Lower lobe of right lung (tissue), 2 donors: ENCODE data around the gene NFIA. TPM values are rescaled to one million over a fixed set of nuclear protein-coding genes. Genes with fewer than 3 reads are reported as not detected.
A peak's percentile ranks its signal among the peaks of the same experiment; 100 is the strongest.
"Not testable (repeated sequence)": the region's sequence is repeated elsewhere in the genome, so short reads cannot be mapped to it uniquely, and the experiment has no call there.

Experiments
- ATAC-seq, 2 donors: fragments of 200-7000 bp; cut with Tn5 transposase; one replicate each; pipeline ENCODE4 v1.9.1; 2020 to 2022; ENCODE audit warnings: mild to moderate bottlenecking in 2 of 2, moderate library complexity in 2 of 2
- DNase-seq: peaks from one replicate; pipeline ENCODE4 v3.0.0-alpha.2; 2020
- H3K27ac ChIP-seq: fragments of 200-600 bp; one replicate; pipeline ENCODE4 v1.8.0; 2022
- H3K27me3 ChIP-seq: fragments of 200-600 bp; one replicate; pipeline ENCODE4 v1.8.0; 2022; ENCODE audit warnings: low read depth
- H3K36me3 ChIP-seq: fragments of 200-600 bp; one replicate; pipeline ENCODE4 v1.8.0; 2022; ENCODE audit warnings: mild to moderate bottlenecking
- H3K4me1 ChIP-seq: fragments of 200-600 bp; one replicate; pipeline ENCODE4 v1.8.0; 2022
- H3K4me3 ChIP-seq: fragments of 200-600 bp; one replicate; pipeline ENCODE4 v1.8.0; 2022; ENCODE audit warnings: mild to moderate bottlenecking
- H3K9me3 ChIP-seq: fragments of 200-600 bp; one replicate; pipeline ENCODE4 v1.8.0; 2022
- CTCF ChIP-seq: fragments of 200-600 bp; IDR thresholded peaks from one replicate; pipeline ENCODE4 v1.8.0; 2022; ENCODE audit warnings: antibody characterized with exemption, mild to moderate bottlenecking
- intact Hi-C: fragments of 100-400 bp; cut with DNase I; formaldehyde crosslinking; loops from one replicate; pipeline ENCODE4 v1.11.0; 2022
- total RNA-seq: library from RNA; stranded (reverse); fragmentation: NEBNext Ultra II Directional; extraction: Animal tissue kit (Norgen Biotek cat#: 25700); gene quantifications from one replicate; pipeline ENCODE4 v1.2.1, GENCODE V29; 2021
- donor health status: DM: no; HTN: yes; CAD: no; lungs with severe emphysema.

The NFIA gene
- total RNA-seq, 1 donor from 2014 or later, result 70.0 TPM

GRCh38 chr1:61274939-61275338 lies 192.6 kb downstream of the NFIA start:
- intact Hi-C loops, result no loop called here
- Histone ChIP-seq H3K4me1 (peaks cover 4% of the 10 kb centered on the region), H3K9me3 (no peaks in the 10 kb centered on the region), H3K4me3 (no peak overlapping the region), H3K36me3 (no peaks in the 10 kb centered on the region), H3K27me3 (no peaks in the 10 kb centered on the region), H3K27ac (no peak overlapping the region)
- DNase-seq, result no peak
- no peak for ATAC-seq
- TF ChIP-seq CTCF, result no peak

- Histone ChIP-seq H3K4me1 (peaks cover 4% of the 10 kb centered on the region), H3K9me3 (no peaks in the 10 kb centered on the region), H3K4me3 (no peak overlapping the region), H3K36me3 (no peaks in the 10 kb centered on the region), H3K27me3 (no peaks in the 10 kb centered on the region), H3K27ac (peak overlapping the region; percentile 19)
- no peak for DNase-seq
- no peak for TF ChIP-seq CTCF
- intact Hi-C loops, result no loop called here
- no peak for ATAC-seq
Observed at GRCh38 chr1:61276246-61276645, 193.9 kb downstream of the NFIA start.

GRCh38 chr1:61277121-61277690 lies 194.8 kb downstream of the NFIA start:
- no peaks in the 10 kb centered on the region for H3K27me3 ChIP-seq
- H3K4me1 ChIP-seq, result peaks cover 4% of the 10 kb centered on the region
- ATAC-seq, result no peak
- peak overlapping the region; percentile 42 for H3K27ac ChIP-seq
- H3K9me3 ChIP-seq, result no peaks in the 10 kb centered on the region
- TF ChIP-seq CTCF, result no peak
- no peak overlapping the region for H3K4me3 ChIP-seq
- DNase-seq, result no peak
- H3K36me3 ChIP-seq, result no peaks in the 10 kb centered on the region
- intact Hi-C loops, result no loop called here

- H3K27me3 ChIP-seq, DNase-seq, H3K4me3 ChIP-seq, H3K36me3 ChIP-seq, intact Hi-C loops, H3K27ac ChIP-seq, H3K4me1 ChIP-seq, ATAC-seq, H3K9me3 ChIP-seq: not testable (repeated sequence)
Observed at GRCh38 chr1:61278503-61278902, 196.1 kb downstream of the NFIA start.

GRCh38 chr1:61278966-61279365 lies 196.6 kb downstream of the NFIA start:
- DNase-seq (no peak), ATAC-seq (no peak)
- intact Hi-C loops, result no loop called here
- Histone ChIP-seq H3K4me3 (no peak overlapping the region), H3K36me3 (no peaks in the 10 kb centered on the region), H3K27me3 (no peaks in the 10 kb centered on the region), H3K9me3 (no peaks in the 10 kb centered on the region), H3K27ac (no peak overlapping the region), H3K4me1 (peaks cover 4% of the 10 kb centered on the region)
- TF ChIP-seq CTCF, result no peak

- Histone ChIP-seq H3K36me3 (no peaks in the 10 kb centered on the region), H3K9me3 (no peaks in the 10 kb centered on the region), H3K4me3 (no peak overlapping the region), H3K4me1 (peaks cover 4% of the 10 kb centered on the region), H3K27me3 (no peaks in the 10 kb centered on the region), H3K27ac (no peak overlapping the region)
- TF ChIP-seq CTCF, result no peak
- no peak for ATAC-seq
- no peak for DNase-seq
- intact Hi-C loops, result no loop called here
Observed at GRCh38 chr1:61279570-61279969, 197.2 kb downstream of the NFIA start.
